ENCODE measurements around the gene SYNM. TPM values are rescaled to one million over a fixed set of nuclear protein-coding genes. Genes with fewer than 3 reads are reported as not detected.

SYNM gene
- total and polyA plus RNA-seq, 2 of the 8 experiments (the other 6 are each of a cell fraction or from before 2014, with no cell fraction given): 0.89 to 2.0 TPM

- Histone ChIP-seq H3K23ac (ENCODE audit: insufficient read length) (no peak overlapping the region), H3K56ac (replicated peaks; ENCODE audit: insufficient read length, low read depth, low read length) (no peak overlapping the region), H3K23me2 (ENCODE audit: low read depth, low read length) (no peaks in the 10 kb centered on the region), H4K91ac (replicated peaks; ENCODE audit: insufficient read length, low read length) (no peak overlapping the region), H3K79me1 (ENCODE audit: low read depth, low read length) (no peaks in the 10 kb centered on the region), H4K5ac (ENCODE audit: insufficient read length, low read depth, low read length) (no peak overlapping the region), H3K4me2 (ENCODE audit: insufficient read depth in 1 of 2, low read depth in 2 of 2, low read length in 2 of 2) (peak overlapping the region in 1 of 2 experiments; percentile 32; a peak in 1 of 4 replicates), H3K4ac (replicated peaks; ENCODE audit: insufficient read length, low read depth, low read length) (no peak overlapping the region), H4K20me1 (replicated peaks in 1 of 2; ENCODE audit: control insufficient read depth in 1 of 2, insufficient read depth in 2 of 2, low read length in 2 of 2) (no peaks in the 10 kb centered on the region), H3K9me3 (ENCODE audit: insufficient read depth in 2 of 2, low read depth in 1 of 2, low read length in 1 of 2) (no peaks in the 10 kb centered on the region), H3K27ac (ENCODE audit: low read depth, low read length) (no peak overlapping the region), H2BK120ac (replicated peaks; ENCODE audit: low read depth, low read length) (no peak overlapping the region), H3K18ac (ENCODE audit: extremely low read depth, low read length) (no peak overlapping the region), H3K14ac (ENCODE audit: insufficient read length) (no peak overlapping the region), H2BK20ac (ENCODE audit: low read length) (no peak overlapping the region), H2BK5ac (ENCODE audit: low read depth, low read length) (no peak overlapping the region), H3K4me1 (replicated peaks in 1 of 4; ENCODE audit: control insufficient read depth in 3 of 4, insufficient read depth in 4 of 4, low read length in 3 of 4) (peaks cover 5 to 22% (median 17%) of the 10 kb centered on the region in 4 experiments), H3K27me3 (replicated peaks in 1 of 4; ENCODE audit: control insufficient read depth in 3 of 4, extremely low read depth in 1 of 4, insufficient read depth in 3 of 4, low read length in 3 of 4) (no peaks in the 10 kb centered on the region), H2BK15ac (ENCODE audit: low read length) (no peak overlapping the region), H2AFZ (ENCODE audit: low read length) (no peak overlapping the region), H4K8ac (ENCODE audit: extremely low read depth, insufficient read depth, low read length) (no peak overlapping the region), H3K9ac (replicated peaks in 1 of 4; ENCODE audit: extremely low read depth in 1 of 4, low read depth in 3 of 4, low read length in 3 of 4) (no peak overlapping the region), H2AK5ac (ENCODE audit: low read depth, low read length) (no peak overlapping the region), H2BK12ac (ENCODE audit: low read depth, low read length) (no peak overlapping the region), H3K79me2 (ENCODE audit: control insufficient read depth in 1 of 2, insufficient read depth in 2 of 2, low read length in 2 of 2) (no peaks in the 10 kb centered on the region), H3K36me3 (ENCODE audit: control insufficient read depth in 2 of 4, insufficient read depth in 4 of 4, low read length in 3 of 4) (no peaks in the 10 kb centered on the region), H3K4me3 (ENCODE audit: extremely low read depth in 1 of 4, insufficient read depth in 2 of 4, low read depth in 3 of 4, low read length in 4 of 4) (no peak overlapping the region)
- WGBS, 2 experiments (ENCODE audit: extremely low coverage in 1 of 2, insufficient coverage in 1 of 2, insufficient read length in 1 of 2, insufficient replicate concordance in 2 of 2, low coverage in 1 of 2, low lambda C conversion rate in 2 of 2, missing lambda C conversion rate in 1 of 2): 91% methylated on average over 7 of the region's 7 CpGs; no CpG with 5 or more reads in 1 of the 2 experiments
- POLR2A ChIA-PET (ENCODE audit: partially characterized antibody): no interaction called here
- FAIRE-seq (peak; percentile 13), DNase-seq (ENCODE audit: low read depth in 1 of 2, low spot score in 2 of 2) (no peak)
- CTCF ChIA-PET (ENCODE audit: partially characterized antibody): interaction anchor here (1.0 to 2.5 kb wide), 7 partner anchors 12 to 43 kb away, joined by 3 to 11 read pairs (median 3); no protein-coding TSS in a partner anchor
- TF ChIP-seq BRCA1 (IDR thresholded peaks at IDR 0.05; ENCODE audit: low read depth, low read length) (no peak), POLR2A (IDR thresholded peaks at IDR 0.05; ENCODE audit: control extremely low read depth in 1 of 2, low read depth in 2 of 2, low read length in 2 of 2) (no peak), EGR1 (IDR thresholded peaks at IDR 0.05; ENCODE audit: borderline replicate concordance, low read depth, low read length) (no peak), KDM1A (IDR thresholded peaks at IDR 0.05; ENCODE audit: borderline replicate concordance, low read length) (no peak), RXRA (IDR thresholded peaks at IDR 0.05; ENCODE audit: insufficient read depth, low read depth, low read length) (no peak), JUND (IDR thresholded peaks at IDR 0.05; ENCODE audit: low read length) (no peak), SRF (IDR thresholded peaks at IDR 0.05; ENCODE audit: low read depth, low read length) (no peak), ATF2 (IDR thresholded peaks at IDR 0.05; ENCODE audit: low read length) (no peak), GABPA (IDR thresholded peaks at IDR 0.05; ENCODE audit: borderline replicate concordance, insufficient read depth, low read length) (no peak), ZNF274 (IDR thresholded peaks at IDR 0.05; ENCODE audit: borderline replicate concordance, extremely low read depth, low read length) (no peak)
These were observed 39.1 kb downstream of the SYNM start for GRCh38 chr15:99143655-99144610.
